Activated CD8-positive, alpha-beta memory T cell treated with anti-CD3 and anti-CD28 coated beads, Interleukin-2, amount 10 ng/mL, durations not matched to agents 7 days and 5 days (primary cell): ENCODE results near the gene BEAN1. TPM values are rescaled to one million over a fixed set of nuclear protein-coding genes. Genes with fewer than 3 reads are reported as not detected.

ENCODE experiments used
- ATAC-seq: fragments of 150-1000 bp; cut with Tn5 transposase; one replicate; pipeline ENCODE4 v1.10.0; 2021; ENCODE audit warnings: moderate library complexity
- CTCF ChIA-PET: fragments of 350-600 bp; sonication (Branson Sonifier 250); formaldehyde crosslinking; loops from one replicate; lab custom pipeline; 2021; ENCODE audit warnings: antibody characterized with exemption; lab: Charles Lee
- DNase-seq: peaks from one replicate; pipeline ENCODE4 v3.0.0-alpha.2; 2020
- H3K27ac Mint-ChIP-seq: one replicate; pipeline ENCODE4 v1.8.0; 2021; ENCODE audit warnings: mild to moderate bottlenecking, mixed read lengths
- H3K27me3 Mint-ChIP-seq: one replicate; pipeline ENCODE4 v1.8.0; 2021; ENCODE audit warnings: mixed read lengths
- H3K36me3 Mint-ChIP-seq: one replicate; pipeline ENCODE4 v1.8.0; 2021; ENCODE audit warnings: mild to moderate bottlenecking, mixed read lengths
- H3K4me1 Mint-ChIP-seq: one replicate; pipeline ENCODE4 v1.8.0; 2021; ENCODE audit warnings: mixed read lengths
- H3K4me3 Mint-ChIP-seq: one replicate; pipeline ENCODE4 v1.8.0; 2021; ENCODE audit warnings: mild to moderate bottlenecking, moderate library complexity, mixed read lengths
- H3K9me3 Mint-ChIP-seq: one replicate; pipeline ENCODE4 v1.8.0; 2022; ENCODE audit warnings: low read depth, mixed read lengths
- total RNA-seq, 2 experiments: library from RNA; stranded (reverse); gene quantifications; one replicate each; pipeline ENCODE4 v1.2.3, GENCODE V29; 2021

The BEAN1 gene
- total RNA-seq, 2 experiments from 2014 or later, result not detected

DNA sequence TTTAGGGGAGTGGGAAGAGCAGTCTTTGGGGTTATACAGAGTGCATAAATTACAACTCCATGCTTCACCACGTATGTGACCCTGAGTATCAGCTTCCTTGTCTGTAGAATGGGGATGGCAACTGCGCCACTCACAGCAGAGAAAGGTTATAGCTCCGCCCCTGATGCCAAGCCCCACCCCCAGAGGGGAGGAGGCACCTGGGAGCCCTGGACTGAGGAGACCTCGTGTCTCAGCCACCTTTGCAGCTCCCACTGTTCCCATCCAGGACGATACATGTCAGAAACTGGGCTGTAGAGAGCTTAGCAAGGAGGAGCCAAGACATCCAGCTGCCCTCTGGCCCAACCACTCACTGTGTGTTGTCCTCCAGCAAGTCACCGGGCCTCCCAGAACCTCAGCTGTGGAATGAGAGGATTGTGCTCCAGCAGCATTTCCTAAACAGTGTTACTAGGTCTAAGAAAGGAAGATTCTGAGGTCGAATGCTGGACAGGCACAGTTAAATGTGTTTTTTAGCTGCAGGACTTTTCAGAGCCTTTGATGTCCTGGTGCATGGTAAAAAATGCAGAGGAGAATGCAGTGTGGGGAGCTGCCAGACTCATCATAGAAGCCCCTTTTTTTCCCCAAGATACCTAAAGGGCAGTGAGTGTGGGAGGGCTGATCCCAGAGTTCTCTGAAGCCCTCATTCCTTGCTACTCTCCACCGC is 49.4 kb downstream of the BEAN1 start:
- Mint-ChIP-seq H3K4me1 (peaks cover 35% of the 10 kb centered on the region), H3K9me3 (no peaks in the 10 kb centered on the region), H3K27ac (no peak overlapping the region), H3K27me3 (no peaks in the 10 kb centered on the region), H3K36me3 (no peaks in the 10 kb centered on the region), H3K4me3 (no peak overlapping the region)
- DNase-seq (peak; percentile 60), ATAC-seq (no peak)
- CTCF ChIA-PET, result interaction anchor here (0.8 to 13.9 kb wide), 20 partner anchors 8 to 175 kb away, joined by 3 to 209 read pairs (median 4); partner anchors contain the start of gene CKLF

DNA sequence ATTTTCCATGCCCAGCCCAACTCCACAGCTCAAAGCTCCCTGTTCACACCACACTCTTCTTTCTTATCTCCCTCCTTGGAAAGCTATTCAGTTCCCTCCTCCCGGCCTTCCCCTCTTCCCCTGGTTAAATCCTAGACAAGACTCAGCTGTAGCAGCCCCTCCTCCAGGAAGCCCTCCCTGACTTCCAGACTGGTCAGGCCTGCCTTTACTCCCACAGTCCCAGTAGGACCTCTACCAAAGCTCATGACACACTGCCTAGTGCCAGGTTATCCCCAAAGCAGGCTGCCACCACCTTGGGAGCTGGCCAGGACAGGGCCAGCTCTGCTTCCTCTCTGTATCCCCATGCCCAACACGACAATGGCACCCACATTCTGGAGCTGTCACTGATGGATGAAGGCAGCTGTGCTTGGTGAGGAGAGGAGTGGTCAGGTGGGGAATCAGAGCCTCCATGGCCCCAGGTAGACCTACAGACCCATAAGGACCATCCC is 50.0 kb downstream of the BEAN1 start:
- CTCF ChIA-PET, result interaction anchor here (0.7 to 13.9 kb wide), 20 partner anchors 8 to 174 kb away, joined by 3 to 209 read pairs (median 4); partner anchors contain the start of gene CKLF
- Mint-ChIP-seq H3K27me3 (no peaks in the 10 kb centered on the region), H3K27ac (no peak overlapping the region), H3K9me3 (no peaks in the 10 kb centered on the region), H3K4me3 (no peak overlapping the region), H3K4me1 (peaks cover 35% of the 10 kb centered on the region), H3K36me3 (no peaks in the 10 kb centered on the region)
- ATAC-seq, result no peak
- DNase-seq, result no peak

DNA sequence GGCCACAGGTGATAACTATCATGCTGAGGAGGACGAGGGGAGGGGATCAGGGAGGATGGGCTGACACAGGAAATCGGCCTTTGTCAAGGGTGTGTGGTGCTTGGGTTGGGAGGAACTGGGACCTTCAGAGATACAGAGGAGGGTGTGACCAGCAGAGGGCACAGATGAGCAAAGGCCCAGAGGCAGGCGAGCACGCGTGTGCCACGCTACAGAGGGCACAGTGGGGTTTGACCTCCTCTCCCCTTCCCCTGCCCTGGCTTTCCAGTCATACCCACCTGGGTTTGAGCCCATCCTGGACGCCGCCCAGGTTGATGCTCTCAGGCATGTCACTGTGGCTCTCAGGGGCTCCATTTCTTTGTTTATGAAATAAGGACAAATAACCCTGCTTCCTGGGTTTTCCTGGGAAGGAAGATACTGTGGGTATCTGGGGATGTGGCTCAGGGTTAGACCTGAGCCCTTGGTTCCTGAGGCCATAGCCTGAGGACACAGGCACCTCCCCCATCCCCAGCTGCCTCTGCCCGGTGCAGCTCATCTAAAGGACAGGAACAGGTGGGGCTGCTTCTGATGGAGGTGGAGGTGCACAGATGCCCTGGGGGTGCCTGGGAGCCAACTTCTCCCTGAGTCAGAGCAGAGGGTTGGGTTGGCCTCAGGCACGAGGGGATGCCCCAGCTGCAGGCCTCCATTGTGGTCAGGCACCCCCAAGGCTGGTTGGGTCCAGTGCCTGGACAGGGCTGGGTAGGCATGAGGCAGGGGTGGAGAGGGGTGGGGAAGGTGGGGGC is 51.8 kb downstream of the BEAN1 start:
- CTCF ChIA-PET, result interaction anchor here (0.7 to 13.9 kb wide), 11 partner anchors 9 to 126 kb away, joined by 3 to 209 read pairs (median 8); partner anchors contain the start of gene CMTM3
- Mint-ChIP-seq H3K4me1 (peaks cover 43% of the 10 kb centered on the region), H3K36me3 (no peaks in the 10 kb centered on the region), H3K9me3 (no peaks in the 10 kb centered on the region), H3K27ac (peak overlapping the region; percentile 4), H3K4me3 (no peak overlapping the region), H3K27me3 (no peaks in the 10 kb centered on the region)
- ATAC-seq (peak; percentile 85), DNase-seq (peak; percentile 89)

DNA sequence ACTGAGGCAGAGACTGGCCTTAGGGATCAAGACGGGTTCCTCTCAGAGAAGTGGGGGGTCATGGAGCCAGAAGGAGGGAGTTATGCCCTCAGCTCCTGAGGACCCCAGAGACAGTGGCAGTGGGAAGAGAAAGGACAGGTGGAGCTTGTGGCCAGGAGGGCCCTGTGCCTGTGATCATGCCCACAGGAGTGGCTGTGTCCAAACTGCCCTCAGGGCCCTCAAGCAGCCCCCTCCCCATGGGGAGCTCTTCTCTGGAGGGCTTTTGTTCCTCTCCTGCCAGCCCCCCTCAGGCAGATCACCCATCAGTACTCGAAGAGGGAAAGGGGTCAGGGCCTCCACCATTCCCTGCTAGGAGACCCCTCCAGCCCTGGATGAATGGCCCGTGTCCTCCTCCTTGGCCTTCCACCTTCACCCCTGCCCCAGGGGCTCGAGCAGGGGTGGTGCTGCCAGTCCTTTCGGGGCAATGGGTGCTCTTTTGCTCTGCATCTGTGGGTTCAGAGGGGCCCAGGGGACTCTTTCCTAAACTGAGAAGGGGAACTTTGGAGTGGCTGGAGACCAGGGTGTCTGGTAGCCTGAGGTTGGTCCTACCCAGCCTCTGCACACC is 52.7 kb downstream of the BEAN1 start:
- H3K4me1 Mint-ChIP-seq, result peaks cover 42% of the 10 kb centered on the region
- DNase-seq, result peak; percentile 32
- H3K9me3 Mint-ChIP-seq, result no peaks in the 10 kb centered on the region
- no peak for ATAC-seq
- no peak overlapping the region for H3K4me3 Mint-ChIP-seq
- CTCF ChIA-PET, result interaction anchor here (0.7 to 13.9 kb wide), 10 partner anchors 8 to 125 kb away, joined by 3 to 209 read pairs (median 8); partner anchors contain the start of gene CMTM3
- no peaks in the 10 kb centered on the region for H3K27me3 Mint-ChIP-seq
- H3K36me3 Mint-ChIP-seq, result no peaks in the 10 kb centered on the region
- no peak overlapping the region for H3K27ac Mint-ChIP-seq

DNA sequence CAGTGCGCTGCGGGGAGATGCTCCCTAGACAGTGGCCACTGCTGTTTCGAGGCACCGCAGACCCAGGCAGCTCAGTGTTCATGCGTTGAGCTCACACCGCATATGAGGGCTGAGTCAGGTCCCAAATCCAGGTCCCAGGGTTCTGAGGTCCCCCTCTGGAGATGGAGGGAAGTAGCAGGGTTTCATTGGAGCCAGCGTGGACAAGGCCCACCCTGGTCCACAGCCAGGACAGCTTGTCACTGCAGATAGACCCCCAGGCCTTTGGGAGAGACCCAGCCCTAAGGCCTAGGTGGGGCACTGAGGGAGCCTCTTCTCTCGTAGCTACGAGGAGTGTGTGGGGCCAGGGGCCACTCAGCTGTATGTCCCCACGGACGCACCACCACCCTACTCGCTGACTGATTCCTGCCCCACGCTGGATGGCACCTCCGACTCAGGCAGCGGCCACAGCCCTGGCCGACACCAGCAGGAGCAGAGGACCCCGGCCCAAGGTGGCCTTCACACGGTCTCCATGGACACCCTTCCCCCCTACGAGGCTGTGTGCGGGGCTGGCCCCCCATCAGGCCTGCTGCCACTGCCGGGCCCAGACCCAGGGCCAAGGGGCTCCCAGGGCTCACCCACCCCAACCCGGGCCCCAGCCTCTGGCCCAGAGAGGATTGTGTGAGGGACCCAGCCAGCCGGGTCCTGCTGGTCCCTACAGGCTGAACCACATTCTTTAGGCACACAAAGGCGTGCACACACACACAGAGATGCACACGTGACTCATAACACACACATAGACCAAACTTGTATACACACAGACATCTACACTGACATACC is 53.4 kb downstream of the BEAN1 start:
- CTCF ChIA-PET, result interaction anchor here (1.5 to 13.9 kb wide), 8 partner anchors 31 to 124 kb away, joined by 3 to 209 read pairs (median 11); partner anchors contain the start of gene CMTM3
- Mint-ChIP-seq H3K4me1 (peaks cover 43% of the 10 kb centered on the region), H3K27ac (no peak overlapping the region), H3K27me3 (no peaks in the 10 kb centered on the region), H3K9me3 (no peaks in the 10 kb centered on the region), H3K4me3 (no peak overlapping the region), H3K36me3 (no peaks in the 10 kb centered on the region)
- DNase-seq (peak; percentile 40), ATAC-seq (no peak)

DNA sequence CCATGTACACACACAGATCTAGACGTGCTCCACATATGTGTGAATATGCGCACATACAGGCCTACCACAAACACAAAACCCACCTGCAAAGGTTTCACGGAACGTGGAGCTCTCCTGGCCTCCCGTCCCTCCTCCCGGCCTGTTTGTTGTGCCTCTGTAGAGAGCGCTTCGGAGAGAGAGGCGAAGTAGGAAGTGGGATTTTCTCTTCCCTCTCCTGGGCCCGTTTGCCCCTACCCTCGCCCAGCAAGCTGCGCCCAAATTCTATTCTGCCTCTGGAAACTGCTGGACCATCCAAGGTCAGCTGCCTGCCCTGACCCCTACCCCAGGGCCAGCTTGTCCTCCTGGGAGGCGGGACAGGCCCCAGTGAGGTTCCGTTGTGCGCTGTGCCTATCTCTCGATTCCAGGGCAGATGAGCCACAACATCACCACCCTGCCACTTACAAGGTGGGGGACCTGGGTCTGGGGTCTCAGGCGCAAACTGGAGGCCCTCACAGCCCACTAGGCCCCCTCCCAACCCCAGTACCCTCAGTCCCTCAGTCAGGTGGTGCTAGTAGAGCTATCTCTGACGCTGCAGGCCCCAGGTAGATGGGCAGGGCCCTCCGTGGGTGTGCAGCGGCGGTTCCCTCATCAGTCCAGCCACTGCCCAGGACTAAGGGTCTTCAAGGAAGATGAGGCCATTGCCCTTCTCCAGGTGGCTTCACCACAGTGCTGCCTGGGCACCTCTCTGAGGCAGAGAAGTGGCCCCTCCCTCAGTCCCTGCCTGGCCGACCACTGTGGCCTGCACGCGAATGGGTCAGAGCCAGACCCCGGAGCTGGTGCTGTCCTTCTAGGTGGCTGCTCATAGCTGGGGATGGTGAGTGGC is 54.2 kb downstream of the BEAN1 start:
- peak; percentile 21 for DNase-seq
- CTCF ChIA-PET, result interaction anchor here (1.5 to 13.9 kb wide), 4 partner anchors 74 to 123 kb away, joined by 3 to 209 read pairs (median 26); no protein-coding TSS in a partner anchor

DNA sequence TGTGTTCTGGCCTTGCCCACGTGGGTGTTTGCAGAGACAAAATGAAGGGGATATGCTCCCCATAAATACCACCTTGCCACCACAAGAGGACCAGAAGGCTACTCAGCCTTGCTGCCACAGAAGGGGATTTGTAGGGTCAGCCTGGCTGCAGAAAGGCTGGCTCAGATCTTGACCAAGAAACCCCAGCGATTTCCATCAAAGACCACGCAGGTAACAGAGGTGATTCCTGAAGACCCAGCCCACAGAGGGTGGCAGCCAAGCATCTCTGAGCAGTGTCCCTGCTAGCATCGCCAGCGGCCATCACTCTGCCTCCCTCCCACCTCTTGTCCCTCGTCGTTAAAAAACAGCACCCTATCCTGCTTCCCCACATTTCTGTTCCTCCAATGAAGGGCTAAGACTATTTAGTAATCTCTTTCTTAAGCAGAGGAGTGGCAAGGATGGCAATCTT is 54.9 kb downstream of the BEAN1 start:
- no peaks in the 10 kb centered on the region for H3K36me3 Mint-ChIP-seq
- peaks cover 34% of the 10 kb centered on the region for H3K4me1 Mint-ChIP-seq
- DNase-seq (peak; percentile 36), ATAC-seq (no peak)
- no peak overlapping the region for H3K4me3 Mint-ChIP-seq
- no peak overlapping the region for H3K27ac Mint-ChIP-seq
- H3K27me3 Mint-ChIP-seq, result no peaks in the 10 kb centered on the region
- H3K9me3 Mint-ChIP-seq, result no peaks in the 10 kb centered on the region
- CTCF ChIA-PET, result interaction anchor here (1.4 to 13.9 kb wide), 6 partner anchors 8 to 124 kb away, joined by 3 to 209 read pairs (median 8); no protein-coding TSS in a partner anchor

More for the DNA sequence above, 54.2 kb downstream of the BEAN1 start:
- H3K4me3 Mint-ChIP-seq, result no peak overlapping the region
- no peak overlapping the region for H3K27ac Mint-ChIP-seq
- H3K36me3 Mint-ChIP-seq, result no peaks in the 10 kb centered on the region
- no peaks in the 10 kb centered on the region for H3K27me3 Mint-ChIP-seq
- H3K4me1 Mint-ChIP-seq, result peaks cover 38% of the 10 kb centered on the region
- no peak for ATAC-seq
- H3K9me3 Mint-ChIP-seq, result no peaks in the 10 kb centered on the region

DNA sequence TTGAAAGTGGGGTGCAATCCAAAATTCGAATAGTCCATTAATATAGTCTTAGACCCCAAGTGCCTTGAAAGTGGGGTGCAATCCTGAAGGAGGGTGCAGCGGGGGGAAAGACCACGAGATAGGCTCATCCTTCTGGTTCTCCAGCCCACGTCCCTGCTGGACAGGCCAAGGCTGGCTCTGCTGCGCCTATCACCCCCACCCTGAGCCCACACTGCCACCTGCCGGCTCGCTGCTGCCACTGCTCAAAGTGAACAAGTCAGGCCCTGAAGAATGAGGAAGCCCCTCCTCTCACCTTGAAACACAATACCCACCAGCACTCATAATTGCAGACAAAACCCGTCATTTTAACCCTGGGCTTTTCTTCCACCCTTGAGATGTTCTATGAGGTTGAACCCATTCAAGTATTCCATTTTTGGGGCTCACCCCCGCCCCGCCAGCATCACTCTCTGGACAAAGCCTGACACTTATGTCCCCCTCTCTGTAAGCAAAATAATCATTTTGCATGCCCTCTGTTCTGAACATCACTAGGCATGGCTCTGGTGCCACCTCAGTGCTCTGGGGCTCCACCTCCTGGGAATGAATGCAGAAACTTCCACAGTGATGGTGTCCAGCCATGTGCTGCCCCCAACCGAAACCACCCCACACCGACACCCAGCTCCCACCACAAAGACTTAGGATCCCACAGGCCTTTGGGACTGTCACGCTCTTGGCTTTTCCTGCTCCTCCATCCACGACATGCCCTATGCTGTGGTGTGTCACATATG is 56.8 kb downstream of the BEAN1 start:
- no peak overlapping the region for H3K27ac Mint-ChIP-seq
- no peaks in the 10 kb centered on the region for H3K36me3 Mint-ChIP-seq
- no peaks in the 10 kb centered on the region for H3K27me3 Mint-ChIP-seq
- peaks cover 29% of the 10 kb centered on the region for H3K4me1 Mint-ChIP-seq
- CTCF ChIA-PET, result interaction anchor here (1.1 to 13.9 kb wide), 12 partner anchors 8 to 126 kb away, joined by 3 to 209 read pairs (median 6); no protein-coding TSS in a partner anchor
- ATAC-seq (peak; percentile 85), DNase-seq (peak; percentile 86)
- H3K4me3 Mint-ChIP-seq, result no peak overlapping the region
- H3K9me3 Mint-ChIP-seq, result no peaks in the 10 kb centered on the region

DNA sequence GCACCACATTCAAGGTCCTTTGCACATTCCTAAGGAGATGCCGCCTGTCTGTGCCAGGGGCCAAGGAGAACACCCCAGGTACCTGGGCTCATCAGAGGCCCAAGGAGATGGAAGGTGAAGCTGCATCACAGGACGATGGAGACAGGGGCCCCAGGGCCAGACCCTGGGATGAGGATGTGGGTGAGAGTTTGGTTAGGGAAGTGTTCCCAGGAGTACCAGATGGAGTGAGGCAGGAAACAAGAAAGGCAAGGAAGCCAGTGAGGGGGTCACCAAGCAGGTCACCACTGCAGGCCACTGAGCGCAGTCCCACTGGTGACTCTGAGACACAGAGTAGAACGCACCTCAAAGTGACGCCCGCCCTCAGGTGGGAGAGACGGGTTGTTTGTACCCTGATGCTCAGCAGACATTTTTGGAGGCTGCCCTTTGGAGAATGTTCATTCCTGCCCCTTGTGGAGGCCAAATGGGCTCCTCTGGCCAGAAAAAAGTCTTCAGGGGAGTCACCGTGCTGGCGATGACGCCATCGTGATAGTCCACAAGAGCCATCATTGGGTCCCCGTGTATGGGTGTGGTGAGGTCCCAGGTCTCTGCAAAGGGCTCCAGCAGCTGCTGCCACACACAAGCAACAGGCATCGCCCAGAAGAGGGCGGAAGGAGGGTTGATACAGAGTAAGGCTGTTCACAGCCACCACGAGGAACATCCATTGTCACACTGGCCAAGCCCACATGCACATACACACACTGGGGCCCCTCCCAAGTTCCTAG is 57.5 kb downstream of the BEAN1 start:
- peaks cover 23% of the 10 kb centered on the region for H3K4me1 Mint-ChIP-seq
- CTCF ChIA-PET, result interaction anchor here (0.6 to 13.9 kb wide), 8 partner anchors 8 to 105 kb away, joined by 3 to 209 read pairs (median 6); no protein-coding TSS in a partner anchor
- no peaks in the 10 kb centered on the region for H3K9me3 Mint-ChIP-seq
- peak; percentile 43 for DNase-seq
- H3K27me3 Mint-ChIP-seq, result no peaks in the 10 kb centered on the region
- no peak for ATAC-seq
- no peak overlapping the region for H3K27ac Mint-ChIP-seq
- no peaks in the 10 kb centered on the region for H3K36me3 Mint-ChIP-seq
- no peak overlapping the region for H3K4me3 Mint-ChIP-seq

DNA sequence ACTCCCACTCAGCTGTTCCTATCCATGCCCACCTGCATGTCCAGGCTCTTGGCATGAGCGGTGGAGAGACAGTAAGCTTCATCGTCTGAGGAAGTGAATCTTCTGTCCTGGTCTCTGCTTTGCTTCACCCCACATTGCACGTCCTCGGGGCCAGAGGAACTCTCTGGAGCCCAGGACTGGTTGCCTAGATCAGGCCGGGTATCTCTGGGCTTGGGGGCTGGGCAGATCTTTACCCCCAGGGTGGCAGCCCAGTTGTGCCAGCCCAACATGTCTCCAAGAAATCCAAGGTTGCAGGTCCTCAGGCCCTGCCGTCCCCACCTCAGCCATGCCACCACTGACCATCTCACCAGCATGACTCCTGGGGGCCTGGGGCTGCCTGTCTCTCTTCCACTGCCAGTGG is 58.3 kb downstream of the BEAN1 start:
- ATAC-seq, result no peak
- no peak overlapping the region for H3K4me3 Mint-ChIP-seq
- H3K27me3 Mint-ChIP-seq, result no peaks in the 10 kb centered on the region
- H3K36me3 Mint-ChIP-seq, result no peaks in the 10 kb centered on the region
- H3K27ac Mint-ChIP-seq, result no peak overlapping the region
- H3K9me3 Mint-ChIP-seq, result no peaks in the 10 kb centered on the region
- H3K4me1 Mint-ChIP-seq, result peaks cover 23% of the 10 kb centered on the region
- CTCF ChIA-PET, result interaction anchor here (0.6 to 13.9 kb wide), 7 partner anchors 9 to 104 kb away, joined by 3 to 209 read pairs (median 7); no protein-coding TSS in a partner anchor
- peak; percentile 33 for DNase-seq
